Tibial nerve (tissue), 4 donors: ENCODE results near the gene GORAB. TPM values are rescaled to one million over a fixed set of nuclear protein-coding genes. Genes with fewer than 3 reads are reported as not detected.

Experiments used
- DNase-seq, 2 donors: peaks; one replicate each; pipeline ENCODE4 v3.0.0-alpha.2; 2019; ENCODE audit warnings: low spot score in 2 of 2
- H3K27ac ChIP-seq, 4 donors: fragments of 200-600 bp; sonication (generic) in 3 of 4; one replicate each; pipeline ENCODE4 v1.5.1; 2017 to 2019; ENCODE audit warnings: mild to moderate bottlenecking in 1 of 4
- H3K27me3 ChIP-seq, 2 donors: fragments of 200-600 bp; sonication (generic) in 1 of 2; one replicate each; pipeline versions ENCODE4 v1.5.1 to v1.6.0; 2017 to 2019
- H3K36me3 ChIP-seq, 3 donors: fragments of 200-600 bp; sonication (generic); one replicate each; pipeline ENCODE4 v1.5.1; 2018 to 2019
- H3K4me1 ChIP-seq, 4 donors: fragments of 200-600 bp; sonication (generic) in 3 of 4; one replicate each; pipeline ENCODE4 v1.5.1; 2017 to 2019
- H3K4me3 ChIP-seq, 4 donors: fragments of 200-600 bp; sonication (generic) in 3 of 4; one replicate each; pipeline ENCODE4 v1.5.1; 2017 to 2019; ENCODE audit warnings: mild to moderate bottlenecking in 1 of 4, moderate library complexity in 1 of 4
- H3K9me3 ChIP-seq, 4 donors: fragments of 200-600 bp; sonication (generic) in 3 of 4; one replicate each; pipeline ENCODE4 v1.5.1; 2017 to 2019
- CTCF ChIP-seq, 5 experiments: fragments of 200-600 bp in 3 of 5; fragments of 450-650 bp in 2 of 5; sonication (generic) in 3 of 5; IDR thresholded peaks; one replicate each; pipeline ENCODE4 v1.5.1; 2016 to 2019; ENCODE audit warnings: antibody characterized with exemption in 5 of 5, mild to moderate bottlenecking in 3 of 5, moderate library complexity in 2 of 5
- EP300 ChIP-seq, 2 donors: sonication (generic); formaldehyde crosslinking; IDR thresholded peaks; one replicate each; pipeline ENCODE4 v1.6.1; 2017; ENCODE audit warnings: antibody characterized with exemption in 2 of 2, mild to moderate bottlenecking in 1 of 2
- POLR2A ChIP-seq, 2 donors: fragments of 450-650 bp; IDR thresholded peaks; one replicate each; pipeline ENCODE4 v1.6.1; 2017; ENCODE audit warnings: antibody characterized with exemption in 2 of 2, mild to moderate bottlenecking in 2 of 2, moderate library complexity in 2 of 2
- WGBS, 2 donors: methylation state at CpG; one replicate each; pipeline ENCODE4 v1.1.5; 2018; 5-methylcytosine and 5-hydroxymethylcytosine counted together
- total RNA-seq, 4 donors: library from RNA; depleted of rRNA; stranded (reverse); fragments of >200 nt; gene quantifications; one replicate each; pipeline ENCODE4 v1.1.0, GENCODE V29; 2016

GORAB gene
- total RNA-seq, 4 donors from 2014 or later = 8.6 to 35.2 (median 11.2) TPM

- TF ChIP-seq EP300 (IDR thresholded peaks at IDR 0.05) (no peak), POLR2A (IDR thresholded peaks at IDR 0.05) (no peak), CTCF (IDR thresholded peaks at IDR 0.05) (no peak)
- WGBS, 2 donors = 73 to 85% methylated on average over 1 of the region's 1 CpG
Measured at GRCh38 chr1:170601866-170602265, 69.9 kb downstream of the GORAB start.

More at GRCh38 chr1:170601866-170602265, 69.9 kb downstream of the GORAB start:
- no peak overlapping the region for H3K4me3 ChIP-seq
- DNase-seq = no peak
- H3K27me3 ChIP-seq = no peaks in the 10 kb centered on the region
- no peaks in the 10 kb centered on the region for H3K36me3 ChIP-seq
- H3K27ac ChIP-seq = no peak overlapping the region
- no peaks in the 10 kb centered on the region for H3K4me1 ChIP-seq
- peaks cover 0 to 23% (median 0%) of the 10 kb centered on the region in 4 donors for H3K9me3 ChIP-seq

Other genes starting within 250 kb of the GORAB start
- gene PRRX1, start 132.0 kb downstream of the GORAB start, total RNA-seq = 10 to 100 TPM; 55.5 to 97.5 (median 66.2) TPM